Fibroblast of peridontal ligament (primary cell): Measurements from ENCODE around the gene PPOX.

Source experiments
- DNase-seq: peaks from one replicate; pipeline ENCODE4 v3.0.0-alpha.2; 2010; ENCODE audit errors: extremely low read depth

The PPOX gene

DNA sequence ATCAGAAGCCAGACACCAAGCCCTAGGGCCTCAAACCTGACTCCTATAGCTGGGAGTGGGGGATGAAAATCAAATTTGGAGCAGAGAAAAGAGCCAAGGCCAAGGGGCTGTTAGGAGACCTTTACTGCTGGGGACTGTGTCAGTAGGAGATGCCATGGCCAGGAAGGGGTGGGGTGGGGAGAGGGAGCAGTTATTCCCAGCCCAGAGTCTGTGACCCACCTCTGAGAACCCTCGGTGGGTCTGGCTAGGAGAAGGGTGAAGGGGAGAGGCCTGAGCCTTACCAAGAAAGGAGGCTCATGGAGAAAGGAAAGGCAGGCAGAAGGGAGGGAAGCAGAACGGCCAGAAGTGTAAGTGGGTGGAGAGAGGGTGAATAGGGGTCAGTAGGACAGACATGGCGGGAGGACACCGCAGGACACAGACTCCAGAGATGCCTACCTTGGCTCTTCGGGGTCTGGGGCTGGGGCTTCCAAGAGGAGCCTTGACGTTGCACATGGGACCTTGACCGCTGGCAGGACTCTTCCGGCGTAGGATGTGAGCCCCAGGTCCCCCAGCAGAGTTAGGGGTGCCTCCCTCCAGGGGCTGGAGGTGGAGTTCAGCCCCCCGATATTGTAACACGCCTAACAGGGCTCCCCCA, 31.5 kb downstream of the PPOX start:
- DNase-seq = no peak

GRCh38 chr1:161198194-161198896, 32.1 kb downstream of the PPOX start:
- DNase-seq = peak; percentile 48

DNA sequence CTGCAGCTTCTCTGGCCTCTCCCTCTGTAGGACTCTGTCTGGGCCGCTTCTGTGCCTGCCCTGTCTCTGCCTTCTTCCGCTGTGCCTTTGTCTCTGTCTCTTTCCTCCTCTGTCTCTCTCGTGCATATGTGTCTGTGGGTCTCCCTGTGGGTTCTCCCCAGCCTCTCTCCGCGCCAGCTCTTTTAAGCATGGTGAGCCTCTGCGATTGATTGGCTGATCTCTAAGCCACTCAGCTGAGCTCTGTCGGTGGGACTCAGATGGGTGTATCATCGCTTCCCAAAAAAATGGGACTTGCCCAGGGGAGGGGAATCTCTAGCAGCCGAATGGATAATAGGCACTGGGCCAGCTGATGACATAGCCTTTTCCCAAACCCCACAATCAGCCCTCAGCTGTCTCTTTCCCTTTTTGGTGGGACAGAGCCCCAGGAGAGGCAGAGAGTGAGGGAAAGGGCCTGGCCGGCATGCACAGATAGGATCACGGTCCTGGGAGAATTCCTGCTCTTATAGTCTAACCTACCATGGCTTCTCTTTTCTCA, 32.7 kb downstream of the PPOX start, which contains the start of gene ADAMTS4:
Gene ADAMTS4 (minus strand): TSS at position 158 of the 535 bp plus-strand sequence. CDS start 427 bp downstream, outside the sequence.
- DNase-seq = peak; percentile 92

GRCh38 chr1:161199506-161200139, 33.4 kb downstream of the PPOX start:
- DNase-seq = no peak

GRCh38 chr1:161200421-161200991, 34.3 kb downstream of the PPOX start:
- DNase-seq = no peak

GRCh38 chr1:161200992-161201835, 35.0 kb downstream of the PPOX start:
- peak; percentile 79 for DNase-seq

DNA sequence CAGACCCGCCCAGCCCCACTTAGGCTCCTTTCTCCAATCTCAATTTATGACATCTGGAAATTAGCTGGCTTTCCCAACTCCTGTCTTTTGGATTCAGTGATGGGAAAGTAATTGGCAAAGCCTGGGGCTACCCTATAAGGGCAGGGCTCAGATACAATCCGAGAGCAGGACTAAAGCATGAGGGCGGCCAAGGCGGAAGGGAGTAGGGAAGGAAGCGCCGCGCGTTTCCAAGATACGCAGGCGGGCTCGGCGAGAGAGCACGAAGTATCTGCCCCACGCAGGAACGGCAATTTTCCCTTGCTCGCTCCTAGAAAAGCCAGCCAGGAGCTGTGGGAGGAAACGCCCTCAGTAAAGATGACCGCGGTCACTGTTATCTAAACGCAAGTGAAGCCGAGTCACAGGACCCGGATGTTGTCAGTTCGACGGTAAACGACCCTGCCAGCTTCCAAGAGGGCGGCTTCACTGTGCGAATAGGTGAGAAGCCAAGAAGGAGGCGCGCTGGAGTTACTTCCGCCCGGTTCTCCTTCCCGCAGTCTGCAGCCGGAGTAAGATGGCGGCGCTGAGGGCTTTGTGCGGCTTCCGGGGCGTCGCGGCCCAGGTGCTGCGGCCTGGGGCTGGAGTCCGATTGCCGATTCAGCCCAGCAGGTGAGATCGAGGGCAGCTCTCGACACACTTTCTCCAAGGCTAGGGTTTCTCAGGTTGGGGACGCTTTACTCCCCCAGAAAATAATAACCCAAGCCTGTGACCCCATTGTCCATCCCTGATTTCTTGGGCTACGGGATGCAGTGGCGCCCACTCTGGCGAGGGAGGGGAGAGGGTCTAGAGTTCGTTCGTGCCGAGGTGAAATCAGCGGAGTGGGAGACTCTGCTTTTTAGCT, 35.8 kb downstream of the PPOX start, which contains the start of gene NDUFS2:
Gene NDUFS2 (plus strand): TSS at position 532 of the 877 bp plus-strand sequence. CDS start 19 bp downstream, at position 551.
- peak; percentile 99 for DNase-seq

DNA sequence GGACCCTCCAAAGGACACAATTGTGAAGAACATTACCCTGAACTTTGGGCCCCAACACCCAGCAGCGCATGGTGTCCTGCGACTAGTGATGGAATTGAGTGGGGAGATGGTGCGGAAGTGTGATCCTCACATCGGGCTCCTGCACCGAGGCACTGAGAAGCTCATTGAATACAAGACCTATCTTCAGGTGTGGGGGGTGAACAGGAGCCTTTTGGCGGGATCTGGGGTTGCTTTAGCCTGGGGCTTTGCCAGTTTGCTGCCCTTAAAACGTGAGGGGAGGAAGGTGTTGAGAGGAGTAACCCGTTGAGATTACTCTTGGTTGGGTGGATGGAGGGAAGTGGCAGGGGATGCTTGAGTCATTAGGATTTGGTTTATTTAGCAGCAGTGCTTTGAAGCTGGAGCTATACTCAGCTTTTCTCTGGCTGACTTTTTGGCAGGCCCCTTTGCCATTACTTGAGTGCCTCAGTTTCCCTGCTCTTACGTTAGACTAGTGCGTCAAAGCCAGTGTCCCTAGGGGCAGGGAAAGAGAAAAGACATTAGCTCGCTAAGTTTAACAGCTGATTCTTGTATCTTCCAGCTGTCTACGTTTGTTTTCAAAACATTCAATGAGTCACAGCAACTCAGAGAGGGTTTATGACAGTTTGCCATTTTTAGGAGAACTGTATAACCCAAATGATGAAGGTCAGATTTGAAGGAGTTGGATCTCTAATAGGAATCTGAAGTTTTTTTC, 40.4 kb downstream of the PPOX start:
- DNase-seq = no peak

GRCh38 chr1:161207173-161207572, 40.9 kb downstream of the PPOX start:
- DNase-seq = no peak

DNA sequence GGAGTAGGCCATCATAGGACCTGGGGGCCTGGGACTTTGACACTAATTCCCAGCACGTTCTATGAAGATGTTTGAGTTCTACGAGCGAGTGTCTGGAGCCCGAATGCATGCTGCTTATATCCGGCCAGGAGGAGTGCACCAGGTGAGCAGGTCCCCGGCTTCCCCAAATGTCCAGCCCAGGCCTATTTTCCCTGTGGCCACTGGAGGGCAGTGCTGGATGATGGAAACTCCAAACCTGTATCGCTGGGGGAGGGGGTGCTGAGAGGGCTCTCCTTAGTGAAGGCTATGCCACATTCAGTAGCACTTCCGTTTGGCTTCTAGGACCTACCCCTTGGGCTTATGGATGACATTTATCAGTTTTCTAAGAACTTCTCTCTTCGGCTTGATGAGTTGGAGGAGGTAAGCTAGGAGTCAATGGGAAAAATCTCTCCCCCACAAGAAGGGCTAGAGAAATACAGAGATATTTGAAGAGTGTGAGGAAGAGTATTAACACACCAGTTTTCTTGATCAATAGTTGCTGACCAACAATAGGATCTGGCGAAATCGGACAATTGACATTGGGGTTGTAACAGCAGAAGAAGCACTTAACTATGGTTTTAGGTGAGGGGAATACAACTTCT, 43.7 kb downstream of the PPOX start:
- peak; percentile 70 for DNase-seq

- no peak for DNase-seq
These were observed 48.1 kb downstream of the PPOX start for GRCh38 chr1:161214369-161214768.

GRCh38 chr1:161215076-161215475, 48.9 kb downstream of the PPOX start, which contains the start of gene FCER1G:
Gene FCER1G, plus strand, starts transcription at chr1:161215295. Its CDS starts 27 bp downstream, at chr1:161215322.
- DNase-seq = no peak

DNA sequence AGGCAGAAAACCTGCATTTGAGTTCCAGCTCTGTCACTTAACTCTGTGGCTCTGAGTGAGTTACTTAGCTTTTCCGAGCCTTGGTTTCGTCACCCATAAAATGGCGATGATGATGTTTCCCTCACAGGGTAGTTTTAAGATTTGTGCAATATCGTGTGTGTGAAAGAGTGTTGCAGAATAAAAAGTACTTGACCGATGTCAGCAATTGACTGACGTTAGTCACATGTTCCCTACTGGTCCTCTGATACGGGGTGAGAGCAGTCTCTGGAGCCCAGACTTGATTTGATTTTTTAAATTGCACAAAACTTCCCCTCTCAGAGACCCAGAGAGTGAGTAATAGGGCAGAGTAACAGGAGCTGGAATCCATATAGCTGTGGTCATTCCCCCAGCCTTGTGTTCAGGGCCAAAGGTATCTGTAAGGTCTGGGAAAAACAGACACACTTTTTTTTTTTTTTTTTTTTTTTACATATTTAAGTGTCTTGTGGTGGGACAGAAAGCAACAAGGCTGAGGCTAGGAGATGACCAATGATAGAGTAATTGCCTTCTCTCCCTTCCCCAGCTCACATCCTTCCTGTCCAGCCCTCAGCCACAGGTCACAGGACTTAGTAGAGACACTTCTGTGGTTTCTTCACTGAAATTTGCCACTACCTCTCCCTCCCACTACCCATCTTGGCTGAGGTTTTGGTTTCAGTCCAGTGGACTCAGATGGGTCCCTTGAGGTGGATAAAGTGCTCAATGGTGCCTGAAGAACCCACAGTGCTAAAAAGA, 50.9 kb downstream of the PPOX start:
- peak; percentile 83 for DNase-seq

- DNase-seq = no peak
These were observed 51.6 kb downstream of the PPOX start for GRCh38 chr1:161217831-161218230.

- no peak for DNase-seq
These were observed 52.3 kb downstream of the PPOX start for GRCh38 chr1:161218301-161219077.

GRCh38 chr1:161219078-161219892, 53.1 kb downstream of the PPOX start:
- no peak for DNase-seq
